Fibroblast of villous mesenchyme (primary cell): ENCODE data around the gene PCDH12. TPM values are rescaled to one million over a fixed set of nuclear protein-coding genes. Genes with fewer than 3 reads are reported as not detected.

Experiments
- DNase-seq: peaks from one replicate; pipeline ENCODE4 v3.0.0-alpha.2; 2010; ENCODE audit warnings: low read depth
- H3K4me3 ChIP-seq: 2 replicates; pipeline ENCODE4 v1.5.1; 2011; ENCODE audit warnings: low read depth, mild to moderate bottlenecking, low read length
- CTCF ChIP-seq: IDR thresholded peaks from 2 replicates; pipeline ENCODE4 v1.5.1; 2012; ENCODE audit warnings: low read depth, mild to moderate bottlenecking, low read length; ENCODE audit not compliant: insufficient read depth
- total RNA-seq: library from RNA; depleted of rRNA; stranded (reverse); fragments of >200 nt; gene quantifications from 2 replicates; pipeline ENCODE4 v1.2.3, GENCODE V29; 2012

Gene PCDH12
- total RNA-seq: under 0.01 TPM in 1 of 2 replicates, not detected in the other

GRCh38 chr5:141958113-141958512 is at the start of gene PCDH12:
Gene PCDH12, minus strand, starts transcription at chr5:141958202. Its CDS starts 351 bp downstream, at chr5:141957851.
- no peak for DNase-seq
- H3K4me3 ChIP-seq: no peak within 1 kb of the TSS
- TF ChIP-seq CTCF: no peak

GRCh38 chr5:142007237-142007544 is 49.2 kb upstream of the PCDH12 start:
- DNase-seq: no peak

GRCh38 chr5:142006363-142007236 is 48.6 kb upstream of the PCDH12 start:
- no peak for TF ChIP-seq CTCF
- H3K4me3 ChIP-seq: no peak overlapping the region
- no peak for DNase-seq

More at GRCh38 chr5:142007237-142007544, 49.2 kb upstream of the PCDH12 start:
- H3K4me3 ChIP-seq: no peak overlapping the region
- TF ChIP-seq CTCF: no peak

- DNase-seq: no peak
- H3K4me3 ChIP-seq: no peak overlapping the region
- TF ChIP-seq CTCF: no peak
Measured at GRCh38 chr5:142003266-142003800, 45.3 kb upstream of the PCDH12 start.

GRCh38 chr5:142000704-142001484 is 42.9 kb upstream of the PCDH12 start:
- no peak overlapping the region for H3K4me3 ChIP-seq
- no peak for DNase-seq
- TF ChIP-seq CTCF: peak; percentile 29

- no peak for DNase-seq
- H3K4me3 ChIP-seq: no peak overlapping the region
- no peak for TF ChIP-seq CTCF
Measured at GRCh38 chr5:142000173-142000572, 42.2 kb upstream of the PCDH12 start.
